Spinal cord (tissue), 10 donors: ENCODE data around the gene RNLS. TPM values are rescaled to one million over a fixed set of nuclear protein-coding genes. Genes with fewer than 3 reads are reported as not detected.

ENCODE experiments used
- DNase-seq, 6 donors: peaks; one replicate each; pipeline versions ENCODE4 v3.0.0 to v3.0.0-alpha.2; 2013 to 2015; ENCODE audit warnings: low spot score in 6 of 6, low read depth in 4 of 6
- H3K27ac ChIP-seq: one replicate; pipeline ENCODE4 v1.5.1; 2013; ENCODE audit warnings: low read depth, low read length, control low read depth
- H3K27me3 ChIP-seq: one replicate; pipeline ENCODE4 v1.6.1; 2013; ENCODE audit warnings: low read length; ENCODE audit not compliant: control insufficient read depth, insufficient read depth
- H3K36me3 ChIP-seq: one replicate; pipeline ENCODE4 v1.6.1; 2013; ENCODE audit warnings: low read length; ENCODE audit not compliant: control insufficient read depth, insufficient read depth
- H3K4me1 ChIP-seq: one replicate; pipeline ENCODE4 v1.6.1; 2013; ENCODE audit warnings: low read length; ENCODE audit not compliant: control insufficient read depth, insufficient read depth
- H3K4me3 ChIP-seq: one replicate; pipeline ENCODE4 v1.5.1; 2013; ENCODE audit warnings: low read depth, low read length, control low read depth
- H3K9me3 ChIP-seq: one replicate; pipeline ENCODE4 v1.6.1; 2013; ENCODE audit warnings: low read length; ENCODE audit not compliant: control insufficient read depth, insufficient read depth
- WGBS: methylation state at CpG from one replicate; pipeline ENCODE4 v1.1.5; 2013; ENCODE audit warnings: missing lambda C conversion rate; ENCODE audit not compliant: insufficient coverage; 5-methylcytosine and 5-hydroxymethylcytosine counted together
- polyA plus RNA-seq, 2 donors: library from polyadenylated mRNA; unstranded; fragments of 120-200 nt; gene quantifications; one replicate each; pipeline ENCODE4 v1.2.1, GENCODE V29; 2013; ENCODE audit not compliant: insufficient read length in 2 of 2
- total RNA-seq, 2 donors: library from RNA; depleted of rRNA in 1 of 2; stranded (reverse); fragments of 120-200 nt in 1 of 2; fragments of >200 nt in 1 of 2; gene quantifications; one replicate each; pipeline versions ENCODE4 v1.2.3 to v1.2.4, GENCODE V29; 2013 to 2014
- donor health status: healthy.

Gene RNLS
- total and polyA plus RNA-seq, 4 donors, result 6.1 to 16.1 (median 7.7) TPM

- Histone ChIP-seq H3K4me1 (no peaks in the 10 kb centered on the region), H3K9me3 (peaks cover 9% of the 10 kb centered on the region), H3K36me3 (no peaks in the 10 kb centered on the region), H3K27ac (no peak overlapping the region), H3K27me3 (no peaks in the 10 kb centered on the region), H3K4me3 (no peak overlapping the region)
- no CpG with 5 or more reads among the region's 3 CpGs for WGBS
- no peak for DNase-seq
Measured at GRCh38 chr10:88322324-88323063, 260.6 kb downstream of the RNLS start.

GRCh38 chr10:88319960-88320517, 263.1 kb downstream of the RNLS start:
- H3K4me1 ChIP-seq, result no peaks in the 10 kb centered on the region
- H3K27ac ChIP-seq, result no peak overlapping the region
- no peaks in the 10 kb centered on the region for H3K27me3 ChIP-seq
- no peak for DNase-seq
- H3K36me3 ChIP-seq, result no peaks in the 10 kb centered on the region
- 80% methylated on average over 1 of the region's 1 CpG for WGBS
- H3K4me3 ChIP-seq, result no peak overlapping the region
- peaks cover 7% of the 10 kb centered on the region for H3K9me3 ChIP-seq

- WGBS, result 100% methylated on average over 1 of the region's 2 CpGs
- Histone ChIP-seq H3K27ac (no peak overlapping the region), H3K36me3 (no peaks in the 10 kb centered on the region), H3K4me1 (no peaks in the 10 kb centered on the region), H3K9me3 (peaks cover 7% of the 10 kb centered on the region), H3K27me3 (no peaks in the 10 kb centered on the region), H3K4me3 (no peak overlapping the region)
- no peak for DNase-seq
Measured at GRCh38 chr10:88318803-88319202, 264.3 kb downstream of the RNLS start.

- Histone ChIP-seq H3K9me3 (peaks cover 5% of the 10 kb centered on the region), H3K27me3 (no peaks in the 10 kb centered on the region), H3K4me1 (no peaks in the 10 kb centered on the region), H3K36me3 (no peaks in the 10 kb centered on the region), H3K27ac (no peak overlapping the region), H3K4me3 (no peak overlapping the region)
- no peak for DNase-seq
Measured at GRCh38 chr10:88317099-88317498, 266.0 kb downstream of the RNLS start.

- H3K9me3 ChIP-seq, result peaks cover 5% of the 10 kb centered on the region
- H3K4me3 ChIP-seq, result no peak overlapping the region
- WGBS, result no CpG with 5 or more reads among the region's 4 CpGs
- no peaks in the 10 kb centered on the region for H3K36me3 ChIP-seq
- H3K4me1 ChIP-seq, result no peaks in the 10 kb centered on the region
- H3K27ac ChIP-seq, result no peak overlapping the region
- H3K27me3 ChIP-seq, result no peaks in the 10 kb centered on the region
- DNase-seq, result peak in 2 of 6 donors; percentile 5 to 9
Measured at GRCh38 chr10:88316292-88316861, 266.7 kb downstream of the RNLS start.

GRCh38 chr10:88315755-88316154, 267.4 kb downstream of the RNLS start:
- H3K9me3 ChIP-seq, result peaks cover 5% of the 10 kb centered on the region
- no peak overlapping the region for H3K27ac ChIP-seq
- no peak overlapping the region for H3K4me3 ChIP-seq
- 67% methylated on average over 1 of the region's 3 CpGs for WGBS
- DNase-seq, result no peak
- no peaks in the 10 kb centered on the region for H3K4me1 ChIP-seq
- H3K27me3 ChIP-seq, result no peaks in the 10 kb centered on the region
- H3K36me3 ChIP-seq, result no peaks in the 10 kb centered on the region

GRCh38 chr10:88314362-88314761, 268.8 kb downstream of the RNLS start:
- Histone ChIP-seq H3K27ac (no peak overlapping the region), H3K4me1 (no peaks in the 10 kb centered on the region), H3K4me3 (no peak overlapping the region), H3K9me3 (no peaks in the 10 kb centered on the region), H3K36me3 (no peaks in the 10 kb centered on the region), H3K27me3 (no peaks in the 10 kb centered on the region)
- WGBS, result 100% methylated on average over 1 of the region's 2 CpGs
- DNase-seq, result no peak

GRCh38 chr10:88313878-88314277, 269.2 kb downstream of the RNLS start:
- no CpG with 5 or more reads among the region's 1 CpG for WGBS
- Histone ChIP-seq H3K27me3 (no peaks in the 10 kb centered on the region), H3K4me1 (no peaks in the 10 kb centered on the region), H3K4me3 (no peak overlapping the region), H3K36me3 (no peaks in the 10 kb centered on the region), H3K27ac (no peak overlapping the region), H3K9me3 (no peaks in the 10 kb centered on the region)
- no peak for DNase-seq

- H3K4me3 ChIP-seq, result no peak overlapping the region
- no peak overlapping the region for H3K27ac ChIP-seq
- no peaks in the 10 kb centered on the region for H3K4me1 ChIP-seq
- H3K36me3 ChIP-seq, result no peaks in the 10 kb centered on the region
- WGBS, result no CpG with 5 or more reads among the region's 2 CpGs
- H3K27me3 ChIP-seq, result no peaks in the 10 kb centered on the region
- no peak for DNase-seq
- no peaks in the 10 kb centered on the region for H3K9me3 ChIP-seq
Measured at GRCh38 chr10:88312855-88313254, 270.3 kb downstream of the RNLS start.

GRCh38 chr10:88311264-88311663, 271.9 kb downstream of the RNLS start:
- H3K4me1 ChIP-seq, result no peaks in the 10 kb centered on the region
- no peaks in the 10 kb centered on the region for H3K9me3 ChIP-seq
- no peak overlapping the region for H3K4me3 ChIP-seq
- no peak for DNase-seq
- no peak overlapping the region for H3K27ac ChIP-seq
- H3K36me3 ChIP-seq, result no peaks in the 10 kb centered on the region
- no peaks in the 10 kb centered on the region for H3K27me3 ChIP-seq
- WGBS, result 75% methylated on average over 1 of the region's 1 CpG
